ENCODE measurements around the gene HBA1. TPM values are rescaled to one million over a fixed set of nuclear protein-coding genes. Genes with fewer than 3 reads are reported as not detected.
"Not testable (repeated sequence)": the region's sequence is repeated elsewhere in the genome, so short reads cannot be mapped to it uniquely, and the experiment has no call there.

HBA1 gene
- total and polyA plus RNA-seq, 11 donors, result 1.8 to 1,031 (median 170) TPM

DNA sequence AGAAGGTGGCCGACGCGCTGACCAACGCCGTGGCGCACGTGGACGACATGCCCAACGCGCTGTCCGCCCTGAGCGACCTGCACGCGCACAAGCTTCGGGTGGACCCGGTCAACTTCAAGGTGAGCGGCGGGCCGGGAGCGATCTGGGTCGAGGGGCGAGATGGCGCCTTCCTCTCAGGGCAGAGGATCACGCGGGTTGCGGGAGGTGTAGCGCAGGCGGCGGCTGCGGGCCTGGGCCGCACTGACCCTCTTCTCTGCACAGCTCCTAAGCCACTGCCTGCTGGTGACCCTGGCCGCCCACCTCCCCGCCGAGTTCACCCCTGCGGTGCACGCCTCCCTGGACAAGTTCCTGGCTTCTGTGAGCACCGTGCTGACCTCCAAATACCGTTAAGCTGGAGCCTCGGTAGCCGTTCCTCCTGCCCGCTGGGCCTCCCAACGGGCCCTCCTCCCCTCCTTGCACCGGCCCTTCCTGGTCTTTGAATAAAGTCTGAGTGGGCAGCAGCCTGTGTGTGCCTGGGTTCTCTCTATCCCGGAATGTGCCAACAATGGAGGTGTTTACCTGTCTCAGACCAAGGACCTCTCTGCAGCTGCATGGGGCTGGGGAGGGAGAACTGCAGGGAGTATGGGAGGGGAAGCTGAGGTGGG lies 3.1 kb upstream of the HBA1 start:
- peak in 1 of 5 donors; percentile 33 for DNase-seq
- intact Hi-C loops (cut with DNase I); H3K4me3 ChIP-seq; H3K4me1 ChIP-seq; H3K9me3 ChIP-seq; H3K36me3 ChIP-seq; H3K27ac ChIP-seq; ATAC-seq: not testable (repeated sequence)
- H3K27me3 ChIP-seq, result peaks cover 28 to 66% (median 58%) of the 10 kb centered on the region in 9 donors
- 5 to 7% (median 7%) methylated on average over 7 to 30 of the region's 44 CpGs; no CpG with 5 or more reads in 1 of the 4 donors for WGBS, 4 donors

DNA sequence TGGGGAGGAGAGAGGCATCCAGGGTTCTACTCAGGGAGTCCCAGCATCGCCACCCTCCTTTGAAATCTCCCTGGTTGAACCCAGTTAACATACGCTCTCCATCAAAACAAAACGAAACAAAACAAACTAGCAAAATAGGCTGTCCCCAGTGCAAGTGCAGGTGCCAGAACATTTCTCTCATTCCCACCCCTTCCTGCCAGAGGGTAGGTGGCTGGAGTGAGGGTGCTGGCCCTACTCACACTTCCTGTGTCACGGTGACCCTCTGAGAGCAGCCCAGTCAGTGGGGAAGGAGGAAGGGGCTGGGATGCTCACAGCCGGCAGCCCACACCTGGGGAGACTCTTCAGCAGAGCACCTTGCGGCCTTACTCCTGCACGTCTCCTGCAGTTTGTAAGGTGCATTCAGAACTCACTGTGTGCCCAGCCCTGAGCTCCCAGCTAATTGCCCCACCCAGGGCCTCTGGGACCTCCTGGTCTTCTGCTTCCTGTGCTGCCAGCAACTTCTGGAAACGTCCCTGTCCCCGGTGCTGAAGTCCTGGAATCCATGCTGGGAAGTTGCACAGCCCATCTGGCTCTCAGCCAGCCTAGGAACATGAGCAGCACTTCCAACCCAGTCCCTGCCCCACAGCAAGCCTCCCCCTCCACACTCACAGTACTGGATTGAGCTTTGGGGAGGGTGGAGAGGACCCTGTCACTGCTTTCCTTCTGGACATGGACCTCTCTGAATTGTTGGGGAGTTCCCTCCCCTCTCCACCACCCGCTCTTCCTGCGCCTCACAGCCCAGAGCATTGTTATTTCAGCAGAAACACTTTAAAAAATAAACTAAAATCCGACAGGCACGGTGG lies 2.3 kb upstream of the HBA1 start:
- H3K36me3 ChIP-seq; H3K4me1 ChIP-seq; intact Hi-C loops (cut with DNase I); H3K4me3 ChIP-seq; H3K27ac ChIP-seq; H3K9me3 ChIP-seq: not testable (repeated sequence)
- DNase-seq (peak in 2 of 5 donors; percentile 3 to 25), ATAC-seq (peak in 2 of 4 donors; percentile 38 to 42)
- H3K27me3 ChIP-seq, result peaks cover 30 to 66% (median 58%) of the 10 kb centered on the region in 9 donors
- whole genome bisulfite sequencing, 4 donors, result 14 to 25% (median 17%) methylated on average over 4 to 9 of the region's 13 CpGs

DNA sequence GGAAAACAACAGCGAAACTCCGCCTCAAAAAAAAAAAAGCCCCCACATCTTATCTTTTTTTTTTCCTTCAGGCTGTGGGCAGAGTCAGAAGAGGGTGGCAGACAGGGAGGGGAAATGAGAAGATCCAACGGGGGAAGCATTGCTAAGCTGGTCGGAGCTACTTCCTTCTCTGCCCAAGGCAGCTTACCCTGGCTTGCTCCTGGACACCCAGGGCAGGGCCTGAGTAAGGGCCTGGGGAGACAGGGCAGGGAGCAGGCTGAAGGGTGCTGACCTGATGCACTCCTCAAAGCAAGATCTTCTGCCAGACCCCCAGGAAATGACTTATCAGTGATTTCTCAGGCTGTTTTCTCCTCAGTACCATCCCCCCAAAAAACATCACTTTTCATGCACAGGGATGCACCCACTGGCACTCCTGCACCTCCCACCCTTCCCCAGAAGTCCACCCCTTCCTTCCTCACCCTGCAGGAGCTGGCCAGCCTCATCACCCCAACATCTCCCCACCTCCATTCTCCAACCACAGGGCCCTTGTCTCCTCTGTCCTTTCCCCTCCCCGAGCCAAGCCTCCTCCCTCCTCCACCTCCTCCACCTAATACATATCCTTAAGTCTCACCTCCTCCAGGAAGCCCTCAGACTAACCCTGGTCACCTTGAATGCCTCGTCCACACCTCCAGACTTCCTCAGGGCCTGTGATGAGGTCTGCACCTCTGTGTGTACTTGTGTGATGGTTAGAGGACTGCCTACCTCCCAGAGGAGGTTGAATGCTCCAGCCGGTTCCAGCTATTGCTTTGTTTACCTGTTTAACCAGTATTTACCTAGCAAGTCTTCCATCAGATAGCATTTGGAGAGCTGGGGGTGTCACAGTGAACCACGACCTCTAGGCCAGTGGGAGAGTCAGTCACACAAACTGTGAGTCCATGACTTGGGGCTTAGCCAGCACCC lies 1.2 kb upstream of the HBA1 start:
- intact Hi-C loops (cut with DNase I), result loop anchor here in 1 of 10 donors (5.0 kb wide), 1 partner anchor 68 kb away; no protein-coding TSS in a partner anchor
- no peak for ATAC-seq
- Histone ChIP-seq H3K4me3 (no peak overlapping the region), H3K36me3 (no peaks in the 10 kb centered on the region), H3K4me1 (peaks cover 0 to 15% (median under 1%) of the 10 kb centered on the region in 12 donors), H3K27ac (no peak overlapping the region), H3K9me3 (no peaks in the 10 kb centered on the region), H3K27me3 (peaks cover 37 to 70% (median 60%) of the 10 kb centered on the region in 9 donors)
- no peak for DNase-seq
- TF ChIP-seq, protein P1, sequence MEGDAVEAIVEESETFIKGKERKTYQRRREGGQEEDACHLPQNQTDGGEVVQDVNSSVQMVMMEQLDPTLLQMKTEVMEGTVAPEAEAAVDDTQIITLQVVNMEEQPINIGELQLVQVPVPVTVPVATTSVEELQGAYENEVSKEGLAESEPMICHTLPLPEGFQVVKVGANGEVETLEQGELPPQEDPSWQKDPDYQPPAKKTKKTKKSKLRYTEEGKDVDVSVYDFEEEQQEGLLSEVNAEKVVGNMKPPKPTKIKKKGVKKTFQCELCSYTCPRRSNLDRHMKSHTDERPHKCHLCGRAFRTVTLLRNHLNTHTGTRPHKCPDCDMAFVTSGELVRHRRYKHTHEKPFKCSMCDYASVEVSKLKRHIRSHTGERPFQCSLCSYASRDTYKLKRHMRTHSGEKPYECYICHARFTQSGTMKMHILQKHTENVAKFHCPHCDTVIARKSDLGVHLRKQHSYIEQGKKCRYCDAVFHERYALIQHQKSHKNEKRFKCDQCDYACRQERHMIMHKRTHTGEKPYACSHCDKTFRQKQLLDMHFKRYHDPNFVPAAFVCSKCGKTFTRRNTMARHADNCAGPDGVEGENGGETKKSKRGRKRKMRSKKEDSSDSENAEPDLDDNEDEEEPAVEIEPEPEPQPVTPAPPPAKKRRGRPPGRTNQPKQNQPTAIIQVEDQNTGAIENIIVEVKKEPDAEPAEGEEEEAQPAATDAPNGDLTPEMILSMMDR (IDR thresholded peaks at IDR 0.05), result no peak
- no peak for TF ChIP-seq POLR2A (IDR thresholded peaks at IDR 0.05)
- WGBS, 4 donors, result 19 to 27% (median 20%) methylated on average over 7 to 8 of the region's 8 CpGs

DNA sequence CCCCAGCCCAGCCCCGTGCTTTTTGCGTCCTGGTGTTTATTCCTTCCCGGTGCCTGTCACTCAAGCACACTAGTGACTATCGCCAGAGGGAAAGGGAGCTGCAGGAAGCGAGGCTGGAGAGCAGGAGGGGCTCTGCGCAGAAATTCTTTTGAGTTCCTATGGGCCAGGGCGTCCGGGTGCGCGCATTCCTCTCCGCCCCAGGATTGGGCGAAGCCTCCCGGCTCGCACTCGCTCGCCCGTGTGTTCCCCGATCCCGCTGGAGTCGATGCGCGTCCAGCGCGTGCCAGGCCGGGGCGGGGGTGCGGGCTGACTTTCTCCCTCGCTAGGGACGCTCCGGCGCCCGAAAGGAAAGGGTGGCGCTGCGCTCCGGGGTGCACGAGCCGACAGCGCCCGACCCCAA lies 474 bp upstream of the HBA1 start:
- not testable (repeated sequence) for ATAC-seq, H3K9me3 ChIP-seq, H3K27ac ChIP-seq, H3K36me3 ChIP-seq, DNase-seq
- intact Hi-C loops (cut with DNase I), result loop anchor here in 1 of 10 donors (5.0 kb wide), 1 partner anchor 69 kb away; no protein-coding TSS in a partner anchor
- H3K4me3 ChIP-seq, result peak overlapping the region in 1 of 12 donors; percentile 29
- peaks cover 4 to 22% (median 8%) of the 10 kb centered on the region in 12 donors for H3K4me1 ChIP-seq
- WGBS, 4 donors, result 0 to 1% methylated on average over 25 to 27 of the region's 39 CpGs; no CpG with 5 or more reads in 2 of the 4 donors
- peaks cover 34 to 65% (median 56%) of the 10 kb centered on the region in 9 donors for H3K27me3 ChIP-seq

DNA sequence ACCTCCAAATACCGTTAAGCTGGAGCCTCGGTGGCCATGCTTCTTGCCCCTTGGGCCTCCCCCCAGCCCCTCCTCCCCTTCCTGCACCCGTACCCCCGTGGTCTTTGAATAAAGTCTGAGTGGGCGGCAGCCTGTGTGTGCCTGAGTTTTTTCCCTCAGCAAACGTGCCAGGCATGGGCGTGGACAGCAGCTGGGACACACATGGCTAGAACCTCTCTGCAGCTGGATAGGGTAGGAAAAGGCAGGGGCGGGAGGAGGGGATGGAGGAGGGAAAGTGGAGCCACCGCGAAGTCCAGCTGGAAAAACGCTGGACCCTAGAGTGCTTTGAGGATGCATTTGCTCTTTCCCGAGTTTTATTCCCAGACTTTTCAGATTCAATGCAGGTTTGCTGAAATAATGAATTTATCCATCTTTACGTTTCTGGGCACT lies 928 bp downstream of the HBA1 start:
- Histone ChIP-seq H3K27ac (no peak overlapping the region), H3K4me1 (peaks cover 7 to 28% (median 12%) of the 10 kb centered on the region in 12 donors), H3K27me3 (peaks cover 34 to 61% (median 47%) of the 10 kb centered on the region in 9 donors), H3K9me3 (no peaks in the 10 kb centered on the region), H3K36me3 (no peaks in the 10 kb centered on the region), H3K4me3 (no peak overlapping the region)
- intact Hi-C loops (cut with DNase I), result loop anchor here in 1 of 10 donors (5.0 kb wide), 1 partner anchor 70 kb away; no protein-coding TSS in a partner anchor
- TF ChIP-seq, protein P1 (IDR thresholded peaks at IDR 0.05), result no peak
- TF ChIP-seq POLR2A (IDR thresholded peaks at IDR 0.05), result no peak
- DNase-seq (peak in 3 of 5 donors; percentile 0 to 47 (median 43)), ATAC-seq (peak in 1 of 4 donors; percentile 13)
- WGBS, 4 donors, result 4 to 8% (median 5%) methylated on average over 12 to 13 of the region's 13 CpGs

Measured in heart left ventricle (tissue), 16 donors.